ENCODE results near the gene CCDC78.

CCDC78 gene

GRCh38 chr16:726438-727290, at the start of gene CCDC78, which contains the start of gene HAGHL:
CCDC78 (minus strand) TSS chr16:726443; CDS start chr16:726367, 76 bp downstream.
HAGHL (plus strand) TSS chr16:727106; CDS start chr16:727510, 404 bp downstream.
- H3K4me1 ChIP-seq (ENCODE audit: insufficient read depth, poor library complexity, severe bottlenecking) = no peaks in the 10 kb centered on the region
- no peaks in the 10 kb centered on the region for H3K36me3 ChIP-seq (ENCODE audit: low read depth)
- no peak for DNase-seq (ENCODE audit: low spot score)
- TF ChIP-seq CTCF (IDR thresholded peaks at IDR 0.05; ENCODE audit: poor library complexity, severe bottlenecking) = no peak
- no peaks in the 10 kb centered on the region for H3K9me3 ChIP-seq (ENCODE audit: severe bottlenecking)
- H3K27me3 ChIP-seq (ENCODE audit: insufficient read depth, poor library complexity, severe bottlenecking) = no peaks in the 10 kb centered on the region
- H3K4me3 ChIP-seq (ENCODE audit: severe bottlenecking) = peak within 1 kb of the TSS; percentile 43
- ATAC-seq (ENCODE audit: low read depth) = peak; percentile 12
- H3K27ac ChIP-seq (ENCODE audit: poor library complexity, severe bottlenecking) = peak within 1 kb of the TSS; percentile 64

DNA sequence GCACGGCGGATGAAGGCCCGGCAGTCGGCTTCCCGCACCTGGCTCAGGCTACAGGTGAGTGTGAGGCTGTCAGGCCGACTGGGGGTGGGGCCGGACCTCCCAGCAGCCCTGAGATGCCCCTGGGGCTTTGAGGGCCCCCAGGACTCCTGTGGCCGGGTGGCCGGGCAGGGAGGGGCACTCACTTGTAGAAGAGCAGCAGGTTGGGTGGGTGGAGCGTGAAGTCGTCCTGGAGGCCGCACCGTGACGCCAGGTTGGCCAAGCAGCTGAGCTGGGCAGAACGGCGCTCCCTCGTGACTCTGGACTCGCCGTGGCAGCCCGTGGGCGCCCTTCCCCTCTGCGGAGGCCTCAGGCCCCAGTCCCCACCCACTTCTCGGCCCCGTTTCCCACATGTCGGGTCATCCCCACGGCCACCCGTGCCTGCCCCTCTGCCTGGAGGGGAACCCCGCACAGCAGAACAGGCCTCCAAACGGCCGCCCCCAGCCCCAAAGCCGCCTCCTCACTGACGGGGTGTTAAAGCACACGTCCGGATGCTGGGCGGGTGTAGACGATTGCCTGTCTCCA, 49.1 kb upstream of the CCDC78 start:
- DNase-seq (ENCODE audit: low spot score) (no peak), ATAC-seq (ENCODE audit: low read depth) (no peak)
- no peak for TF ChIP-seq CTCF (IDR thresholded peaks at IDR 0.05; ENCODE audit: poor library complexity, severe bottlenecking)
- H3K27ac ChIP-seq (ENCODE audit: poor library complexity, severe bottlenecking) = no peak overlapping the region
- no peak overlapping the region for H3K4me3 ChIP-seq (ENCODE audit: severe bottlenecking)
- H3K4me1 ChIP-seq (ENCODE audit: insufficient read depth, poor library complexity, severe bottlenecking) = peaks cover 3% of the 10 kb centered on the region
- no peaks in the 10 kb centered on the region for H3K27me3 ChIP-seq (ENCODE audit: insufficient read depth, poor library complexity, severe bottlenecking)
- no peaks in the 10 kb centered on the region for H3K9me3 ChIP-seq (ENCODE audit: severe bottlenecking)
- no peaks in the 10 kb centered on the region for H3K36me3 ChIP-seq (ENCODE audit: low read depth)

- DNase-seq (ENCODE audit: low spot score) (no peak), ATAC-seq (ENCODE audit: low read depth) (no peak)
- H3K4me1 ChIP-seq (ENCODE audit: insufficient read depth, poor library complexity, severe bottlenecking) = peaks cover 3% of the 10 kb centered on the region
- no peaks in the 10 kb centered on the region for H3K9me3 ChIP-seq (ENCODE audit: severe bottlenecking)
- H3K4me3 ChIP-seq (ENCODE audit: severe bottlenecking) = no peak overlapping the region
- H3K36me3 ChIP-seq (ENCODE audit: low read depth) = no peaks in the 10 kb centered on the region
- H3K27ac ChIP-seq (ENCODE audit: poor library complexity, severe bottlenecking) = no peak overlapping the region
- H3K27me3 ChIP-seq (ENCODE audit: insufficient read depth, poor library complexity, severe bottlenecking) = no peaks in the 10 kb centered on the region
- no peak for TF ChIP-seq CTCF (IDR thresholded peaks at IDR 0.05; ENCODE audit: poor library complexity, severe bottlenecking)
Observed at GRCh38 chr16:774086-775001, 48.1 kb upstream of the CCDC78 start.

- H3K4me1 ChIP-seq (ENCODE audit: insufficient read depth, poor library complexity, severe bottlenecking) = peaks cover 3% of the 10 kb centered on the region
- no peak for TF ChIP-seq CTCF (IDR thresholded peaks at IDR 0.05; ENCODE audit: poor library complexity, severe bottlenecking)
- no peaks in the 10 kb centered on the region for H3K27me3 ChIP-seq (ENCODE audit: insufficient read depth, poor library complexity, severe bottlenecking)
- H3K9me3 ChIP-seq (ENCODE audit: severe bottlenecking) = no peaks in the 10 kb centered on the region
- DNase-seq (ENCODE audit: low spot score) = no peak
- no peak overlapping the region for H3K27ac ChIP-seq (ENCODE audit: poor library complexity, severe bottlenecking)
- ATAC-seq (ENCODE audit: low read depth) = no peak
- no peak overlapping the region for H3K4me3 ChIP-seq (ENCODE audit: severe bottlenecking)
- no peaks in the 10 kb centered on the region for H3K36me3 ChIP-seq (ENCODE audit: low read depth)
Observed at GRCh38 chr16:772959-773358, 46.7 kb upstream of the CCDC78 start.

All from RWPE2 (cell line).